LNCaP clone FGC (cell line): ENCODE measurements around the gene MRM2.

Experiments
- DNase-seq: peaks from one replicate; pipeline ENCODE4 v3.0.0-alpha.2; 2011; ENCODE audit warnings: low read depth
- H3K4me3 ChIP-seq: 2 replicates; pipeline ENCODE4 v1.5.1; 2011; ENCODE audit warnings: mild to moderate bottlenecking, low read depth, low read length, control low read depth
- CTCF ChIP-seq: IDR thresholded peaks from 2 replicates; pipeline ENCODE4 v1.5.1; 2012; ENCODE audit warnings: mild to moderate bottlenecking; ENCODE audit not compliant: control insufficient read depth, insufficient read depth; ENCODE audit errors: extremely low read depth

Gene MRM2

GRCh38 chr7:2266911-2267310 is 24.9 kb upstream of the MRM2 start:
- H3K4me3 ChIP-seq: no peak overlapping the region
- DNase-seq: no peak
- no peak for TF ChIP-seq CTCF

DNA sequence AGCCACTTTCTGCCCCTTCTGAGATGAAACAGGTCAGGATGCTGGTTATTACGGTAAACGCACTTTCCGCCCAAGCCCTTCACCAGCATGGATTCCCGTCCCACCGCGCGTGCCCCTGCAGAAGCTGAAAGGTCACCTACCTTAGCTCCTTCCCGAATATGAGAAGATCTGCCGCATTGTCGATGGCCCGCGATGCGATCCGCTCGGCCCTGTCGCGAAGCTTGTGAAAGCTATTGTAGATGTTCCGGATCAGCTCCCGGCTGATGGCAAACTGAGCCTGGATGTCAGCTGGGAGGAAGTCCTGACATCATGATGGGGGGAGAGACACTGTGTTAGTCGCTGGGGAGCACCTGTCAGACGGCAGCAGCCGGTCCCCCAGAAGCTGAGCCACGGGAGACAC is 22.2 kb upstream of the MRM2 start:
- no peak overlapping the region for H3K4me3 ChIP-seq
- no peak for DNase-seq
- no peak for TF ChIP-seq CTCF

DNA sequence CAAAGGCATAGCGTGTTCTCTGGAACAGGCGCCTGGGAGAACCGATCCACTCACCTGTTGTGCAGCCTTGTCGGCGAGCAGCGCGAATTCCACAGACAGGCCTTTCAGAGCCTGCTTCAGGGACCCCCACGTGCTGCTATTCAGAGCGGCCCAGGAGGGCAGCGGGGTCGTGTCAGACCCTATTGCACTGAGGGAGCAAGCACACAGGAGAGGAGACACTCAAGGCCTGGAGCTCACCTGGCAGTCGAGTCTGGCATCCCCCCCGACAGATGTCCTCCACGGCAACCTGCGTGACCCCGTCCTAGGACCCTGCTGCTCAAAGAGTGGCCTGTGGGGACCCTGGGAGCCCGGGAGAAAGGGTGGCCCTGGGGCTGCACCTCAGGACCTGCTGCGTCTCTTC is 21.2 kb upstream of the MRM2 start:
- no peak for TF ChIP-seq CTCF
- no peak overlapping the region for H3K4me3 ChIP-seq
- DNase-seq: no peak

- no peak for DNase-seq
- no peak overlapping the region for H3K4me3 ChIP-seq
- no peak for TF ChIP-seq CTCF
Measured at GRCh38 chr7:2261611-2262010, 19.6 kb upstream of the MRM2 start.

DNA sequence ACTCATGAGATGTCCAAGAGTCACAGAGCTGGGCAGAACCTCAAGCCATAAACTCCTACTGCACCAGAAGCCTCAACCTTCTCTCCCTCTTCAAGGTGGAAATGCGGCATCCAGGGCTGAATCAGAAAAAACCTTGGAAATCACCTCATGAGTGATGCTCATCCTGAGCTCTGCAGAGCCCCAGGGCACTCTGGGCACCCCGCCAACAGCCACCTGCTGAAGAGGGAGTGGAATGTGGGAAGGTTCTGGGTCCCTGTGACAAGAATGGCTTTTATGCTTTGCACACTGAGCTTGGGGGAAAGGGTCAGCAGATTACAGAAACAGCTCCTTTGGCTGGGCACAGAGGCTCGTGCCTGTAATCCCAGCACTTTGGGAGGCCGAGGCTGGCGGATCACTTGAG is 18.8 kb upstream of the MRM2 start:
- DNase-seq: peak; percentile 13
- H3K4me3 ChIP-seq: no peak overlapping the region
- TF ChIP-seq CTCF: no peak

- no peak overlapping the region for H3K4me3 ChIP-seq
- no peak for TF ChIP-seq CTCF
- DNase-seq: no peak
Measured at GRCh38 chr7:2259480-2259879, 17.5 kb upstream of the MRM2 start.

GRCh38 chr7:2258661-2259365 is 16.8 kb upstream of the MRM2 start:
- no peak for DNase-seq
- no peak for TF ChIP-seq CTCF
- H3K4me3 ChIP-seq: no peak overlapping the region
